AG04450 (cell line): ENCODE measurements around the gene TBXT. TPM values are rescaled to one million over a fixed set of nuclear protein-coding genes. Genes with fewer than 3 reads are reported as not detected.

ENCODE experiments used
- CTCF ChIA-PET: fragments of 300-600, 350-600 bp; formaldehyde crosslinking; extraction: SDS; loops from one replicate; lab custom pipeline; 2022; ENCODE audit warnings: antibody characterized with exemption, inconsistent platforms; lab: Charles Lee
- POLR2A ChIA-PET: fragments of 350-600 bp; formaldehyde crosslinking; extraction: SDS; loops from one replicate; lab custom pipeline; 2021; ENCODE audit warnings: antibody characterized with exemption, inconsistent platforms; lab: Yijun Ruan, JAX
- DNase-seq: peaks from one replicate; pipeline ENCODE4 v3.0.0-alpha.2; 2011; ENCODE audit warnings: low read depth, low spot score
- H3K27ac ChIP-seq: one replicate; pipeline ENCODE4 v1.5.1; 2012; ENCODE audit warnings: low read depth, low read length, control low read depth
- H3K27me3 ChIP-seq: one replicate; pipeline ENCODE4 v1.6.0; 2012; ENCODE audit warnings: low read length; ENCODE audit not compliant: control insufficient read depth, insufficient read depth
- H3K4me3 ChIP-seq: 2 replicates; pipeline ENCODE4 v1.5.1; 2011; ENCODE audit warnings: mild to moderate bottlenecking, low read depth, low read length, control low read depth
- H3K9me3 ChIP-seq: 2 replicates; pipeline ENCODE4 v1.5.1; 2012; ENCODE audit warnings: low read length; ENCODE audit not compliant: control insufficient read depth, insufficient read depth
- CTCF ChIP-seq: IDR thresholded peaks from 2 replicates; pipeline ENCODE4 v1.5.1; 2011; ENCODE audit warnings: low read depth, low read length, control low read depth, inconsistent platforms
- polyA plus RNA-seq: library from polyadenylated mRNA; depleted of rRNA; stranded (reverse); fragments of >200 nt; gene quantifications from 2 replicates; pipeline ENCODE4 v1.2.3, GENCODE V29; 2011

The TBXT gene
- polyA plus RNA-seq, 1 experiment, result not detected

GRCh38 chr6:166197361-166197760 lies 29.7 kb upstream of the TBXT start:
- ChIA-PET POLR2A (no interaction called here), CTCF (interaction anchor here (0.6 kb wide), 1 partner anchor 83 kb away, joined by 3 read pairs; no protein-coding TSS in a partner anchor)
- no peak overlapping the region for H3K4me3 ChIP-seq
- peaks cover 3% of the 10 kb centered on the region for H3K27me3 ChIP-seq
- no peak for DNase-seq
- H3K27ac ChIP-seq, result no peak overlapping the region
- no peak for TF ChIP-seq CTCF
- no peaks in the 10 kb centered on the region; the same call in 1 of the 2 replicates for H3K9me3 ChIP-seq

- Histone ChIP-seq H3K4me3 (no peak overlapping the region), H3K9me3 (no peaks in the 10 kb centered on the region; the same call in 1 of the 2 replicates), H3K27ac (no peak overlapping the region), H3K27me3 (no peaks in the 10 kb centered on the region)
- CTCF ChIA-PET, result no interaction called here
- no peak for DNase-seq
- no peak for TF ChIP-seq CTCF
- POLR2A ChIA-PET, result no interaction called here
Measured at GRCh38 chr6:166195860-166196238, 28.2 kb upstream of the TBXT start.

- DNase-seq, result no peak
- Histone ChIP-seq H3K4me3 (no peak overlapping the region), H3K9me3 (no peaks in the 10 kb centered on the region; the same call in 1 of the 2 replicates), H3K27me3 (no peaks in the 10 kb centered on the region), H3K27ac (no peak overlapping the region)
- no peak for TF ChIP-seq CTCF
- ChIA-PET POLR2A (no interaction called here), CTCF (no interaction called here)
Measured at GRCh38 chr6:166194914-166195859, 27.5 kb upstream of the TBXT start.

DNA sequence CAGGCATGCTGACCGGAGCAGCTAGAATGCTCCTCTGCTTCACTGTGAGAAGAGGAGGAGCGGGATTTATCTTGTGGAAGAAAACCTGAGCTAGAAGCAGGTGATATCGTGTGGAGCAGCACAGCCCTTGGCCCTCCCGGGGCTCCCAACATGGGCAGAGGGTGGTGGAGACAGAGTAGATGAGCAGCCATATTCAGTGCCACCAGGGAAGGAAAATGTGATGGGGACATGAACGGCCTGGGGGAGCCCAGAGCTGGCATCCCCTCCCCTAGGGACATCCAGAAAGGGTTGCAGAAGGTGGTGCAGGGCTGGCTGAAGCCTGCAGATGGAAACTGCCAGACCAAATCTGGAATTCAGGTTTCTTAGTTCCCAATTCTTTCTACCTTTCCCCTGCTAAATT lies 24.9 kb upstream of the TBXT start:
- no peak for DNase-seq
- Histone ChIP-seq H3K4me3 (no peak overlapping the region), H3K27me3 (no peaks in the 10 kb centered on the region), H3K27ac (no peak overlapping the region), H3K9me3 (no peaks in the 10 kb centered on the region; the same call in 1 of the 2 replicates)
- POLR2A ChIA-PET, result no interaction called here
- no peak for TF ChIP-seq CTCF
- CTCF ChIA-PET, result no interaction called here

GRCh38 chr6:166192136-166192535 lies 24.5 kb upstream of the TBXT start:
- Histone ChIP-seq H3K27me3 (no peaks in the 10 kb centered on the region), H3K27ac (no peak overlapping the region), H3K4me3 (no peak overlapping the region), H3K9me3 (no peaks in the 10 kb centered on the region; the same call in 1 of the 2 replicates)
- no peak for DNase-seq
- TF ChIP-seq CTCF, result no peak
- ChIA-PET CTCF (no interaction called here), POLR2A (no interaction called here)
